Metanephros (tissue), 2 donors: ENCODE measurements around the gene FAF1. TPM values are rescaled to one million over a fixed set of nuclear protein-coding genes. Genes with fewer than 3 reads are reported as not detected.

Source experiments
- small RNA-seq: library from RNA; depleted of rRNA; stranded (forward); fragments of <200 nt; gene quantifications from one replicate; pipeline ENCODE3, GENCODE V24; 2014; ENCODE audit warnings: low replicate concordance
- total RNA-seq: library from RNA; depleted of rRNA; stranded (reverse); fragments of >200 nt; gene quantifications from one replicate; pipeline ENCODE4 v1.2.3, GENCODE V29; 2014

Gene FAF1
- total RNA-seq: 40.8 TPM

GRCh38 chr1:50959913-50960844 lies at the start of gene FAF1:
Gene FAF1 (minus strand): TSS chr1:50960267. CDS start chr1:50959811, 456 bp downstream.

GRCh38 chr1:50969611-50970508 lies 9.8 kb upstream of the FAF1 start, which contains the start of gene CDKN2C:
Gene CDKN2C (plus strand): TSS chr1:50970245. CDS start chr1:50970369, 124 bp downstream.

GRCh38 chr1:50422946-50423669 lies 537.0 kb downstream of the FAF1 start, which contains the start of gene DMRTA2:
Gene DMRTA2 (minus strand): TSS chr1:50423443. CDS start chr1:50421536, 1,907 bp downstream.

Small RNA genes lying within 50 kb of the gene (small RNA-seq; reads per million reads assigned to genes)
- gene RNU6-1026P: not detected

Other genes starting within 250 kb of the FAF1 start
- gene CDKN2C, start 10.0 kb upstream of the FAF1 start, total RNA-seq: 12.4 TPM
- gene C1orf185, start 142.0 kb upstream of the FAF1 start, total RNA-seq: not detected